HEK293 (cell line): ENCODE results near the gene EVC2.

Experiments used
- CTCF ChIA-PET: fragments of 350-600 bp; formaldehyde crosslinking; extraction: SDS; loops from one replicate; lab custom pipeline; 2021; ENCODE audit warnings: antibody characterized with exemption; lab: Yijun Ruan, JAX
- POLR2A ChIA-PET: fragments of 300-600 bp; formaldehyde crosslinking; extraction: SDS; loops from one replicate; lab custom pipeline; 2020; ENCODE audit warnings: antibody characterized with exemption, inconsistent platforms; lab: Yijun Ruan, JAX
- H3K27ac ChIP-seq: fragments of 200-500 bp; sonication (Bioruptor generic); 2 replicates; pipeline ENCODE4 v1.5.1; 2014; ENCODE audit warnings: low read depth, low read length, control low read depth, inconsistent platforms; ENCODE audit errors: extremely low read depth
- H3K36me3 ChIP-seq, 2 experiments: fragments of 200-500 bp in 1 of 2; sonication (Bioruptor generic) in 1 of 2; 1 replicate in 1 of 2; 2 replicates in 1 of 2; pipeline ENCODE4 v1.5.1; 2014 to 2017; ENCODE audit warnings: inconsistent platforms in 2 of 2, low read length in 2 of 2; ENCODE audit not compliant: control insufficient read depth in 2 of 2, insufficient read depth in 1 of 2
- H3K4me1 ChIP-seq: fragments of 200-500 bp; sonication (Bioruptor generic); 2 replicates; pipeline ENCODE4 v1.5.1; 2014; ENCODE audit warnings: mild to moderate bottlenecking, low read length, inconsistent platforms; ENCODE audit not compliant: control insufficient read depth, insufficient read depth
- H3K4me3 ChIP-seq: 2 replicates; pipeline ENCODE4 v1.5.1; 2011; ENCODE audit warnings: low read depth, mild to moderate bottlenecking, control low read depth, low read length, moderate library complexity
- H3K9me3 ChIP-seq: fragments of 200-500 bp; sonication (Bioruptor generic); 2 replicates; pipeline ENCODE4 v1.5.1; 2014; ENCODE audit warnings: low read depth, low read length, inconsistent platforms; ENCODE audit not compliant: control insufficient read depth, insufficient read depth
- AEBP2 ChIP-seq: fragments of 450-650 bp; formaldehyde crosslinking; IDR thresholded peaks from 2 replicates; pipeline ENCODE4 v1.5.1; 2016; ENCODE audit warnings: missing biosample characterization, missing genetic modification characterization, borderline replicate concordance
- GLI4 ChIP-seq: fragments of 450-650 bp; formaldehyde crosslinking; IDR thresholded peaks from 2 replicates; pipeline ENCODE4 v1.5.1; 2016; ENCODE audit warnings: missing biosample characterization, missing genetic modification characterization
- GLIS2 ChIP-seq: fragments of 450-650 bp; formaldehyde crosslinking; IDR thresholded peaks from 2 replicates; pipeline ENCODE4 v1.5.1; 2016; ENCODE audit warnings: missing biosample characterization, missing genetic modification characterization
- KLF16 ChIP-seq: fragments of 450-650 bp; formaldehyde crosslinking; IDR thresholded peaks from 2 replicates; pipeline ENCODE4 v1.5.1; 2017; ENCODE audit warnings: missing biosample characterization, missing genetic modification characterization
- SP7 ChIP-seq: fragments of 450-650 bp; formaldehyde crosslinking; IDR thresholded peaks from 2 replicates; pipeline ENCODE4 v1.5.1; 2016; ENCODE audit warnings: missing biosample characterization, missing genetic modification characterization
- ZBTB7A ChIP-seq: fragments of 450-650 bp; formaldehyde crosslinking; IDR thresholded peaks from 2 replicates; pipeline ENCODE4 v1.5.1; 2016; ENCODE audit warnings: low read depth, missing biosample characterization, missing genetic modification characterization
- ZIC2 ChIP-seq: fragments of 450-650 bp; formaldehyde crosslinking; IDR thresholded peaks from 2 replicates; pipeline ENCODE4 v1.5.1; 2016; ENCODE audit warnings: missing biosample characterization, missing genetic modification characterization
- ZNF132 ChIP-seq: fragments of 450-650 bp; formaldehyde crosslinking; IDR thresholded peaks from 2 replicates; pipeline ENCODE4 v1.5.1; 2017; ENCODE audit warnings: missing biosample characterization, missing genetic modification characterization, borderline replicate concordance
- ZNF157 ChIP-seq: fragments of 450-650 bp; formaldehyde crosslinking; IDR thresholded peaks from 2 replicates; pipeline ENCODE4 v1.5.1; 2016; ENCODE audit warnings: missing biosample characterization, missing genetic modification characterization
- ZNF18 ChIP-seq: fragments of 450-650 bp; formaldehyde crosslinking; IDR thresholded peaks from 2 replicates; pipeline ENCODE4 v1.5.1; 2016; ENCODE audit warnings: missing biosample characterization, missing genetic modification characterization
- ZNF23 ChIP-seq: fragments of 450-650 bp; formaldehyde crosslinking; IDR thresholded peaks from 2 replicates; pipeline ENCODE4 v1.5.1; 2016; ENCODE audit warnings: missing biosample characterization, missing genetic modification characterization, borderline replicate concordance
- ZNF248 ChIP-seq: fragments of 450-650 bp; formaldehyde crosslinking; IDR thresholded peaks from 2 replicates; pipeline ENCODE4 v1.5.1; 2017; ENCODE audit warnings: missing biosample characterization, missing genetic modification characterization
- ZNF391 ChIP-seq: fragments of 450-650 bp; formaldehyde crosslinking; IDR thresholded peaks from 2 replicates; pipeline ENCODE4 v1.5.1; 2016; ENCODE audit warnings: low read depth, missing biosample characterization, missing genetic modification characterization, borderline replicate concordance
- ZNF449 ChIP-seq: fragments of 450-650 bp; formaldehyde crosslinking; IDR thresholded peaks from 2 replicates; pipeline ENCODE4 v1.5.1; 2017; ENCODE audit warnings: missing biosample characterization, mild to moderate bottlenecking, missing genetic modification characterization, moderate library complexity
- ZNF513 ChIP-seq: fragments of 450-650 bp; IDR thresholded peaks from 2 replicates; pipeline ENCODE4 v1.5.1; 2018; ENCODE audit warnings: missing biosample characterization, missing genetic modification characterization
- ZNF658 ChIP-seq: fragments of 450-650 bp; formaldehyde crosslinking; IDR thresholded peaks from 2 replicates; pipeline ENCODE4; 2016; ENCODE audit warnings: missing biosample characterization, missing genetic modification characterization
- ZNF670 ChIP-seq: fragments of 450-650 bp; formaldehyde crosslinking; IDR thresholded peaks from 2 replicates; pipeline ENCODE4 v1.5.1; 2016; ENCODE audit warnings: missing biosample characterization, missing genetic modification characterization, low read depth
- ZNF704 ChIP-seq: fragments of 450-650 bp; formaldehyde crosslinking; IDR thresholded peaks from 2 replicates; pipeline ENCODE4 v1.5.1; 2016; ENCODE audit warnings: missing biosample characterization, missing genetic modification characterization
- ZNF776 ChIP-seq: fragments of 450-650 bp; formaldehyde crosslinking; IDR thresholded peaks from 2 replicates; pipeline ENCODE4 v1.5.0; 2017; ENCODE audit warnings: missing biosample characterization, missing genetic modification characterization, borderline replicate concordance
- ZNF830 ChIP-seq: fragments of 450-650 bp; IDR thresholded peaks from 2 replicates; pipeline ENCODE4 v1.5.0; 2018; ENCODE audit warnings: missing biosample characterization, missing genetic modification characterization, low read depth, mild to moderate bottlenecking, moderate library complexity

Gene EVC2

GRCh38 chr4:5746829-5747737 lies 38.7 kb upstream of the EVC2 start:
- CTCF ChIA-PET = interaction anchor here (1.0 kb wide), 1 partner anchor 44 kb away, joined by 3 read pairs; no protein-coding TSS in a partner anchor
- peaks cover 4 to 88% of the 10 kb centered on the region in 2 experiments; a peak in 1 of 3 replicates for H3K36me3 ChIP-seq
- POLR2A ChIA-PET = no interaction called here
- H3K4me3 ChIP-seq = no peak overlapping the region
- TF ChIP-seq AEBP2 (tag by site-specific recombination) = no peak
- TF ChIP-seq ZNF670 (tag by site-specific recombination) = no peak
- TF ChIP-seq ZNF18 (tag by site-specific recombination) = no peak
- no peak for TF ChIP-seq KLF16 (tag by site-specific recombination)
- TF ChIP-seq ZNF704 (tag by site-specific recombination) = no peak
- no peak for TF ChIP-seq ZNF658 (tag by site-specific recombination)
- no peak for TF ChIP-seq ZNF248 (tag by site-specific recombination)
- H3K9me3 ChIP-seq = no peaks in the 10 kb centered on the region
- no peak overlapping the region for H3K27ac ChIP-seq
- no peaks in the 10 kb centered on the region for H3K4me1 ChIP-seq

GRCh38 chr4:5746250-5746649 lies 37.9 kb upstream of the EVC2 start:
- ChIA-PET CTCF (interaction anchor here (1.0 kb wide), 1 partner anchor 44 kb away, joined by 3 read pairs; no protein-coding TSS in a partner anchor), POLR2A (no interaction called here)
- Histone ChIP-seq H3K4me3 (no peak overlapping the region), H3K9me3 (no peaks in the 10 kb centered on the region), H3K36me3 (peaks cover 4 to 82% of the 10 kb centered on the region in 2 experiments; a peak in 1 of 3 replicates), H3K4me1 (no peaks in the 10 kb centered on the region), H3K27ac (no peak overlapping the region)
- TF ChIP-seq ZNF157 (tag by site-specific recombination) = no peak
- TF ChIP-seq ZNF132 (tag by site-specific recombination) = no peak
- TF ChIP-seq ZNF513 (tag by site-specific recombination) = no peak
- TF ChIP-seq GLIS2 = no peak
- TF ChIP-seq ZIC2 (tag by site-specific recombination) = no peak
- no peak for TF ChIP-seq ZNF658 (tag by site-specific recombination)
- TF ChIP-seq ZNF23 (tag by site-specific recombination) = no peak

GRCh38 chr4:5742968-5743367 lies 34.6 kb upstream of the EVC2 start:
- Histone ChIP-seq H3K36me3 (peaks cover 4 to 57% of the 10 kb centered on the region in 2 experiments; a peak in 1 of 3 replicates), H3K27ac (no peak overlapping the region), H3K4me3 (no peak overlapping the region), H3K9me3 (no peaks in the 10 kb centered on the region), H3K4me1 (no peaks in the 10 kb centered on the region)
- ChIA-PET CTCF (no interaction called here), POLR2A (no interaction called here)
- TF ChIP-seq ZNF449 (tag by site-specific recombination) (no peak), ZNF830 (tag by site-specific recombination) (no peak), ZNF391 (tag by site-specific recombination) (no peak), ZNF670 (tag by site-specific recombination) (no peak), ZBTB7A (tag by site-specific recombination) (no peak), ZNF776 (no peak), GLI4 (tag by site-specific recombination) (no peak), SP7 (tag by site-specific recombination) (no peak), ZNF18 (tag by site-specific recombination) (no peak)
